DOHH2 (cell line): Measurements from ENCODE around the gene CARD6.

Experiments
- H3F3A ChIP-seq: fragments of 200-600 bp; sonication (generic), shearing (Covaris generic); 2 replicates; pipeline ENCODE4 v1.6.0; 2016; ENCODE audit warnings: antibody characterized with exemption, mild to moderate bottlenecking; ENCODE audit not compliant: control insufficient read depth, insufficient read depth
- H3K27ac ChIP-seq: fragments of 200-600 bp; sonication (generic); 2 replicates; pipeline ENCODE4 v1.5.1; 2014; ENCODE audit warnings: low read depth, mild to moderate bottlenecking, low read length, moderate library complexity
- H3K27me3 ChIP-seq: fragments of 200-600 bp; sonication (generic); 2 replicates; pipeline ENCODE4 v1.6.1; 2014; ENCODE audit warnings: mild to moderate bottlenecking, low read length, mixed read lengths; ENCODE audit not compliant: control insufficient read depth
- H3K36me3 ChIP-seq: fragments of 200-600 bp; sonication (generic); 2 replicates; pipeline ENCODE4 v1.6.1; 2014; ENCODE audit warnings: mild to moderate bottlenecking, low read length, moderate library complexity, mixed read lengths; ENCODE audit not compliant: control insufficient read depth
- H3K4me1 ChIP-seq: fragments of 200-600 bp; sonication (generic); 2 replicates; pipeline ENCODE4 v1.6.1; 2014; ENCODE audit warnings: mild to moderate bottlenecking, low read length, mixed read lengths; ENCODE audit not compliant: control insufficient read depth
- H3K4me2 ChIP-seq: fragments of 200-600 bp; sonication (generic); 2 replicates; pipeline ENCODE4 v1.6.0; 2014; ENCODE audit warnings: mild to moderate bottlenecking, low read length, moderate library complexity
- H3K4me3 ChIP-seq: fragments of 200-600 bp; sonication (generic); 2 replicates; pipeline ENCODE4 v1.5.1; 2014; ENCODE audit warnings: mild to moderate bottlenecking, low read length, mixed read lengths
- H3K79me2 ChIP-seq: fragments of 200-600 bp; sonication (generic); 2 replicates; pipeline ENCODE4 v1.6.1; 2014; ENCODE audit warnings: mild to moderate bottlenecking, low read length, mixed read lengths; ENCODE audit not compliant: control insufficient read depth
- H3K9me2 ChIP-seq: fragments of 200-600 bp; sonication (generic); replicated peaks from 2 replicates; pipeline ENCODE4 v1.6.1; 2014; ENCODE audit warnings: mild to moderate bottlenecking, low read length, mixed read lengths; ENCODE audit not compliant: control insufficient read depth
- H3K9me3 ChIP-seq: fragments of 200-600 bp; sonication (generic); 2 replicates; pipeline ENCODE4 v1.6.1; 2014; ENCODE audit warnings: antibody characterized with exemption, low read length, mixed read lengths; ENCODE audit not compliant: control insufficient read depth, insufficient read depth
- H4K20me1 ChIP-seq: fragments of 200-600 bp; sonication (generic); 2 replicates; pipeline ENCODE4 v1.6.0; 2014; ENCODE audit warnings: low read depth, mild to moderate bottlenecking, antibody characterized with exemption, low read length, moderate library complexity; ENCODE audit not compliant: control insufficient read depth, insufficient read depth
- EZH2phosphoT487 ChIP-seq: fragments of 200-600 bp; sonication (generic); IDR thresholded peaks from 2 replicates; pipeline ENCODE4 v1.6.1; 2017; ENCODE audit warnings: borderline replicate concordance, mild to moderate bottlenecking, antibody characterized with exemption, low read length, moderate library complexity, mixed read lengths
- TF ChIP-seq, protein P1 (sequence below): fragments of 200-600 bp; sonication (generic); IDR thresholded peaks from one replicate; pipeline ENCODE4 v1.5.1; 2014; ENCODE audit warnings: antibody characterized with exemption, mild to moderate bottlenecking, low read depth, low read length; ENCODE audit not compliant: poor library complexity, severe bottlenecking

The CARD6 gene

DNA sequence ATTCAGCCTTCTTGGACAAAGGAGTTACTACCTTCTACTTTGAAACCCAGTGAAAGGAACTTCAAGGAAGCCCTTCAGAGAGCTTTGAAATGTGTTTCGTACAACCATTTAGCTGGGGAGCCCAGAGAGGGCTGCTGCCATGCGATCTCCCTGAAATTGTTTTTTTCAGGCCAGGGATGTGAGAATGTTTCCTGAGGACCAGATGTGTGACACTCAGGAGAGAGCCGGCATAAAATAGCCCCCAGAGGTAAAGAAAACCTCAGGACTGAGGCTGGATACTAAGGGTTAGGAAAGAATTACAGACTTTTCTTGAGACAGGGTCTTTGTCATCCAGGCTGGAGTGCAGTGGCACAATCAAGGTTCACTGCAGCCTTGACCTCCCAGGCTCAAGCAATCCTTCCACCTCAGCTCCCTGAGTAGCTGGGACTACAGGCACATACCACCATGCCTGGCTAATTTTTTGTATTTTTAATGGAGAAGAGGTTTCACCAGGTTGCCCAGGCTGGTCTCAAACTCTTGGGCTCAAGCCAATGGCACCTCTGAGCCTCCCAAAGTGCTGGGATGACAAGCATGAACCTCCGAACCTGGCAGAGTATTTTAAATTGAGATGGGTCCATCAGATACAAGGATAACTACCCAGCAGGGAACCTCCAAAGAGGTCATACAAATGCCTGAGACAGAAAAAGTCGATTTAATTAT, 14.5 kb upstream of the CARD6 start:
- Histone ChIP-seq H3K27ac (no peak overlapping the region), H3K4me1 (no peaks in the 10 kb centered on the region; the same call in none of the 2 replicates), H3K36me3 (peaks cover 63% of the 10 kb centered on the region), H3K9me2 (no peaks in the 10 kb centered on the region), H3K4me2 (no peak overlapping the region), H3F3A (peaks cover 81% of the 10 kb centered on the region), H4K20me1 (peaks cover 33% of the 10 kb centered on the region), H3K79me2 (peaks cover 15% of the 10 kb centered on the region), H3K4me3 (no peak overlapping the region), H3K9me3 (no peaks in the 10 kb centered on the region), H3K27me3 (no peaks in the 10 kb centered on the region)
- TF ChIP-seq EZH2phosphoT487, result no peak
- TF ChIP-seq, protein P1, sequence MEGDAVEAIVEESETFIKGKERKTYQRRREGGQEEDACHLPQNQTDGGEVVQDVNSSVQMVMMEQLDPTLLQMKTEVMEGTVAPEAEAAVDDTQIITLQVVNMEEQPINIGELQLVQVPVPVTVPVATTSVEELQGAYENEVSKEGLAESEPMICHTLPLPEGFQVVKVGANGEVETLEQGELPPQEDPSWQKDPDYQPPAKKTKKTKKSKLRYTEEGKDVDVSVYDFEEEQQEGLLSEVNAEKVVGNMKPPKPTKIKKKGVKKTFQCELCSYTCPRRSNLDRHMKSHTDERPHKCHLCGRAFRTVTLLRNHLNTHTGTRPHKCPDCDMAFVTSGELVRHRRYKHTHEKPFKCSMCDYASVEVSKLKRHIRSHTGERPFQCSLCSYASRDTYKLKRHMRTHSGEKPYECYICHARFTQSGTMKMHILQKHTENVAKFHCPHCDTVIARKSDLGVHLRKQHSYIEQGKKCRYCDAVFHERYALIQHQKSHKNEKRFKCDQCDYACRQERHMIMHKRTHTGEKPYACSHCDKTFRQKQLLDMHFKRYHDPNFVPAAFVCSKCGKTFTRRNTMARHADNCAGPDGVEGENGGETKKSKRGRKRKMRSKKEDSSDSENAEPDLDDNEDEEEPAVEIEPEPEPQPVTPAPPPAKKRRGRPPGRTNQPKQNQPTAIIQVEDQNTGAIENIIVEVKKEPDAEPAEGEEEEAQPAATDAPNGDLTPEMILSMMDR, result no peak

DNA sequence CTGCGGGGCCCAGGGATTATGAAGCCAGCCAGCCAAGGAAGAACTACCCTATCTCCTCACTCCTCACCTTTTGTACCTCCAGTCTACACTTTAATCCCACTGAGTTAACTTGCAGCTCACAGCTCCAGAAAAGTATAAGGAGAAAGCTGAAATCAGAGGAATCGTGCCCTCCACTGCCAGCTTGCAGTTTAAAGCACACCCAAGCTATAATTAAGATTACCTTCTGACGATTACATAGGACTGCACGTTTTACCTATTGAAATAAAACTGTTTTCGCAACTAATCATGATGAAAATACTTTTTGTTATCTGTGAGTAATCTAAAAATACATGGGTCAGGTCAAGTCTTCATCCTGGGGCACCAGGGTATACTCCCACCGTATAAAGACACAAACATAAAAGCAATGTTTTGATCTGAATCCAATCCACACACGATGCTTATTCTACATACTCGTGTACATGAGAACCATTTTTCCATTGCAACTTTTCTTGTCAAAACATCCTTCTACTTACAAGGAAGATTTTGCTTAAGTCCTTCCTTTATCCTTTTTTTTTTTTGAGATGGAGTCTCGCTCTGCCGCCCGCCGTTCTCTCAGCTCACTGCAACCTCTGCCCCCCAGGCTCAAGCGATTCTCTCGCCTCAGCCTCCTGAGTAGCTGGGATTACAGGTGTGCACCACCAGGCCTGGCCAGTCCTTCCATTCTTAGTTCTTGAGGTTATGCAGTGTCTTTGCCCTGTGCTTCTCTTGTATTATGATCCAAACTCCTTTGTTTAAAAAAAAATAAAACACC, 13.8 kb upstream of the CARD6 start:
- H3K36me3 ChIP-seq, result peaks cover 70% of the 10 kb centered on the region

DNA sequence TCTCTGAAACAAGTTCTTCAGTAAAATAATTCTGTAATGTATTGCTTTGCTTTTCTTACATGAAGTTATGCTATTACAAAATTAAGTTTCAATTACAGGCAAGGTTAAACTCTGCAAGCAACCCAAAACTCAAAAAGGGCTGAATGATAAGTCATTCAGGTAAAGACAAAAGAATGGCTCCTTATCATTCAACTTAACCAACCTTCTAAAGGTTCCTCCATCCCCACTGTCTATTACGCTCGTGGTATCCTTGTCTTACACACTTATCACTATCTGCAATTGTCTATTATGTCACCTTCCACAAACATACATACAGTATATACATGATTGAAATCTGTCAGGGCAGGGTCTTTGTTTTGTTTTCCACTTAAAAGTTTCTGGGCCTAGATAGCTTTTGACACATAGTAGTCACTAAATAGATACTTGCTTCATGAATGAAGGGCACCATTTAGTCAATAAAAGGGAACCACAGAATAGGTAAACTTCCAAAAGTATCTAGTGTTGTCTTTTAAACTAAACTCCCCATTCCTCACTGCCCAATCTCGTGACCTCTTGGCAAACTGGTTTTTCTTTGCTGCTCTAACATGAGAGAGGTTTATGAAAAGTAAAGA, 13.0 kb upstream of the CARD6 start:
- no peaks in the 10 kb centered on the region for H3K9me3 ChIP-seq
- H3K79me2 ChIP-seq, result peaks cover 30% of the 10 kb centered on the region
- H3K27me3 ChIP-seq, result no peaks in the 10 kb centered on the region
- peaks cover 15% of the 10 kb centered on the region for H3K4me1 ChIP-seq
- TF ChIP-seq, protein P1, result no peak
- TF ChIP-seq EZH2phosphoT487, result no peak
- no peaks in the 10 kb centered on the region for H3K9me2 ChIP-seq
- peaks cover 96% of the 10 kb centered on the region for H3F3A ChIP-seq
- peaks cover 46% of the 10 kb centered on the region for H4K20me1 ChIP-seq
- H3K4me2 ChIP-seq, result no peak overlapping the region
- peaks cover 78% of the 10 kb centered on the region for H3K36me3 ChIP-seq
- H3K4me3 ChIP-seq, result no peak overlapping the region
- no peak overlapping the region for H3K27ac ChIP-seq

More for the DNA sequence above, 13.8 kb upstream of the CARD6 start:
- Histone ChIP-seq H3K4me1 (peaks cover 7% of the 10 kb centered on the region), H3K9me2 (no peaks in the 10 kb centered on the region), H3K4me3 (no peak overlapping the region), H3K27me3 (no peaks in the 10 kb centered on the region), H3K4me2 (no peak overlapping the region), H3F3A (peaks cover 88% of the 10 kb centered on the region), H3K9me3 (no peaks in the 10 kb centered on the region), H4K20me1 (peaks cover 39% of the 10 kb centered on the region), H3K79me2 (peaks cover 23% of the 10 kb centered on the region), H3K27ac (no peak overlapping the region)
- TF ChIP-seq, protein P1, result no peak
- no peak for TF ChIP-seq EZH2phosphoT487
